Smooth muscle cell (in vitro differentiated cells): Measurements from ENCODE around the gene NRF1. TPM values are rescaled to one million over a fixed set of nuclear protein-coding genes. Genes with fewer than 3 reads are reported as not detected.

Experiments used
- DNase-seq: peaks from one replicate; lab custom pipeline; 2025; ENCODE audit not compliant: unreplicated experiment; lab: John Stamatoyannopoulos, UW
- H2AFZ ChIP-seq: fragments of 200-600 bp; sonication (generic); 2 replicates; pipeline ENCODE4 v1.6.0; 2016; ENCODE audit warnings: antibody characterized with exemption, low read depth, mild to moderate bottlenecking
- H3F3A ChIP-seq: fragments of 200-600 bp; sonication (generic); 2 replicates; pipeline ENCODE4 v1.6.0; 2017; ENCODE audit warnings: antibody characterized with exemption, low read depth
- H3K27ac ChIP-seq: fragments of 200-600 bp; sonication (generic); 2 replicates; pipeline ENCODE4 v1.5.1; 2016; ENCODE audit warnings: low read depth, mild to moderate bottlenecking
- H3K27me3 ChIP-seq: fragments of 200-600 bp; sonication (generic); 2 replicates; pipeline ENCODE4 v1.6.1; 2016; ENCODE audit warnings: low read depth, mild to moderate bottlenecking
- H3K36me3 ChIP-seq: fragments of 200-600 bp; sonication (generic); 2 replicates; pipeline ENCODE4 v1.5.1; 2016; ENCODE audit warnings: low read depth
- H3K4me1 ChIP-seq: fragments of 200-600 bp; sonication (generic); 2 replicates; pipeline ENCODE4 v1.5.1; 2016; ENCODE audit warnings: low read depth
- H3K4me2 ChIP-seq: fragments of 200-600 bp; sonication (generic); 2 replicates; pipeline ENCODE4 v1.6.0; 2016; ENCODE audit warnings: mild to moderate bottlenecking
- H3K4me3 ChIP-seq: fragments of 200-600 bp; sonication (generic); 2 replicates; pipeline ENCODE4 v1.5.1; 2016; ENCODE audit warnings: mild to moderate bottlenecking
- H3K79me2 ChIP-seq: fragments of 200-600 bp; sonication (generic); 2 replicates; pipeline ENCODE4 v1.6.0; 2016; ENCODE audit warnings: low read depth, mild to moderate bottlenecking
- H3K9ac ChIP-seq: fragments of 200-600 bp; sonication (generic); 2 replicates; pipeline ENCODE4 v1.6.0; 2016; ENCODE audit warnings: low read depth
- H3K9me3 ChIP-seq: fragments of 200-600 bp; sonication (generic); replicated peaks from 2 replicates; pipeline ENCODE4 v1.5.1; 2016; ENCODE audit warnings: low read depth
- H4K20me1 ChIP-seq: fragments of 200-600 bp; sonication (generic); 2 replicates; pipeline ENCODE4 v1.6.0; 2016; ENCODE audit warnings: low read depth
- WGBS: methylation state at CpG from one replicate; pipeline ENCODE4 v1.1.7; 2016; ENCODE audit warnings: low lambda C conversion rate; 5-methylcytosine and 5-hydroxymethylcytosine counted together
- polyA plus RNA-seq: library from polyadenylated mRNA; unstranded; fragments of >200 nt; fragmentation: Nextera tagmentation; extraction: Ambion mirVana; gene quantifications from 2 replicates; pipeline ENCODE4 v1.2.1, GENCODE V29; 2016
- total RNA-seq: library from RNA; depleted of rRNA; stranded (reverse); fragments of >200 nt; gene quantifications from 2 replicates; pipeline ENCODE4 v1.2.3, GENCODE V29; 2014
- TF ChIP-seq, protein P1 (sequence below): fragments of 200-600 bp; sonication (generic); IDR thresholded peaks from 2 replicates; pipeline ENCODE4 v1.5.1; 2017; ENCODE audit warnings: borderline replicate concordance, mild to moderate bottlenecking, antibody characterized with exemption; ENCODE audit not compliant: insufficient read depth, poor library complexity, severe bottlenecking

Gene NRF1
- total and polyA plus RNA-seq, 2 experiments from 2014 or later = 8.9 to 13.4 TPM

DNA sequence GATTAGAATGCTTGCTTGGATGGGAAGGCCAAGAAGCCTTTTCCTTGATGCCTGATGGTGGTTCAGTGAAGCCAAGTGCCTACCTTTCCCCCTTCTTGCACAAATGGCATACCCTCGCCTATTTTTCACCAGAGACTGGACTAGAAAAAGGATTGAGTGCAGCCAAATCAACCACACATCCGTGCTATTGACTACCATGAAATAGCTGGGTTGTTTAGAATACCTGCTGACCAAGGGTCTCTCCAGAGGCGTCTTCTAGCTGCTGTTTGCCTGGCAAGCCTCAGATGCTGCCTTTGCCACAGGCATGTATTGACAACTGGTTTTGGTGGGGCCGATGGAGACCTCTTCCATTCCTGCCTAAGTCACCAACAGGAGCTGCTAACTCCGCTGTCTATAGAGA, 146.5 kb downstream of the NRF1 start:
- Histone ChIP-seq H2AFZ (no peak overlapping the region), H3K36me3 (no peaks in the 10 kb centered on the region), H3K4me1 (no peaks in the 10 kb centered on the region), H3K4me3 (no peak overlapping the region), H3F3A (no peaks in the 10 kb centered on the region), H3K79me2 (no peaks in the 10 kb centered on the region), H3K9ac (no peak overlapping the region), H3K27ac (no peak overlapping the region), H3K9me3 (no peaks in the 10 kb centered on the region), H3K27me3 (no peaks in the 10 kb centered on the region), H3K4me2 (no peak overlapping the region), H4K20me1 (no peaks in the 10 kb centered on the region)
- TF ChIP-seq, protein P1, sequence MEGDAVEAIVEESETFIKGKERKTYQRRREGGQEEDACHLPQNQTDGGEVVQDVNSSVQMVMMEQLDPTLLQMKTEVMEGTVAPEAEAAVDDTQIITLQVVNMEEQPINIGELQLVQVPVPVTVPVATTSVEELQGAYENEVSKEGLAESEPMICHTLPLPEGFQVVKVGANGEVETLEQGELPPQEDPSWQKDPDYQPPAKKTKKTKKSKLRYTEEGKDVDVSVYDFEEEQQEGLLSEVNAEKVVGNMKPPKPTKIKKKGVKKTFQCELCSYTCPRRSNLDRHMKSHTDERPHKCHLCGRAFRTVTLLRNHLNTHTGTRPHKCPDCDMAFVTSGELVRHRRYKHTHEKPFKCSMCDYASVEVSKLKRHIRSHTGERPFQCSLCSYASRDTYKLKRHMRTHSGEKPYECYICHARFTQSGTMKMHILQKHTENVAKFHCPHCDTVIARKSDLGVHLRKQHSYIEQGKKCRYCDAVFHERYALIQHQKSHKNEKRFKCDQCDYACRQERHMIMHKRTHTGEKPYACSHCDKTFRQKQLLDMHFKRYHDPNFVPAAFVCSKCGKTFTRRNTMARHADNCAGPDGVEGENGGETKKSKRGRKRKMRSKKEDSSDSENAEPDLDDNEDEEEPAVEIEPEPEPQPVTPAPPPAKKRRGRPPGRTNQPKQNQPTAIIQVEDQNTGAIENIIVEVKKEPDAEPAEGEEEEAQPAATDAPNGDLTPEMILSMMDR = no peak
- 95% methylated on average over 5 of the region's 5 CpGs for WGBS
- no peak for DNase-seq

DNA sequence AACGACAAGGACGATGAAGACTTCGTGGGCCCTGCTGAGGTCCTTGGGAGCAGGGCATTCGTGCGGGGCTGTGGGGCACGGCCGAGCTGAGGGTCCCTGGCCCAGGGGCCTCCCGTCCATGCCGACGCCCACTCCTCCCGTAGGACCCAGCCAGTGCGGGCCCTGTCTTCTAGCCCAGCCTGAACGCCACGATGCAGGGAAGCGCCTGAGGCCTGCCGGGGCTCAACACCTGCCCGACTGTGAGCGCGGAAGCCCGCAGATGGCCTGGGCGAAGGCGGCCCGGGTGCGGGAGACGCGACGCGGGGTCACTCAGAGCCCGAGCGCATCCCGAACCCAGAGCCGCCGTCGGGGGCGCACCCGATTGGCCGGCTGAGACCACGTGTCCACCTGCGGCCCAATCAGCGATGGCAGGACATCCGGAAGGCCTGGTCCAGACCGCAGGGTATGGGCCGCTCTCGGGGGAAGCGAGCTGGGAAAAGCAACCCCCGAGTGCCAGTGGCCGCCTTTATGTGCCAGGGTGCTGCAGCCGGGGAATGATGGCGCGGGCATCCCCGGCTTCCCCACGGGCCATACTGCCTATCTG, 151.0 kb downstream of the NRF1 start:
- Histone ChIP-seq H3K27ac (no peak overlapping the region), H3K4me3 (no peak overlapping the region), H3K79me2 (no peaks in the 10 kb centered on the region), H3K9ac (no peak overlapping the region), H3K4me2 (no peak overlapping the region), H3K27me3 (no peaks in the 10 kb centered on the region), H2AFZ (no peak overlapping the region), H4K20me1 (no peaks in the 10 kb centered on the region), H3K9me3 (no peaks in the 10 kb centered on the region), H3K4me1 (no peaks in the 10 kb centered on the region), H3K36me3 (no peaks in the 10 kb centered on the region), H3F3A (no peaks in the 10 kb centered on the region)
- DNase-seq = no peak
- WGBS = 97% methylated on average over 52 of the region's 52 CpGs
- TF ChIP-seq, protein P1 = no peak

DNA sequence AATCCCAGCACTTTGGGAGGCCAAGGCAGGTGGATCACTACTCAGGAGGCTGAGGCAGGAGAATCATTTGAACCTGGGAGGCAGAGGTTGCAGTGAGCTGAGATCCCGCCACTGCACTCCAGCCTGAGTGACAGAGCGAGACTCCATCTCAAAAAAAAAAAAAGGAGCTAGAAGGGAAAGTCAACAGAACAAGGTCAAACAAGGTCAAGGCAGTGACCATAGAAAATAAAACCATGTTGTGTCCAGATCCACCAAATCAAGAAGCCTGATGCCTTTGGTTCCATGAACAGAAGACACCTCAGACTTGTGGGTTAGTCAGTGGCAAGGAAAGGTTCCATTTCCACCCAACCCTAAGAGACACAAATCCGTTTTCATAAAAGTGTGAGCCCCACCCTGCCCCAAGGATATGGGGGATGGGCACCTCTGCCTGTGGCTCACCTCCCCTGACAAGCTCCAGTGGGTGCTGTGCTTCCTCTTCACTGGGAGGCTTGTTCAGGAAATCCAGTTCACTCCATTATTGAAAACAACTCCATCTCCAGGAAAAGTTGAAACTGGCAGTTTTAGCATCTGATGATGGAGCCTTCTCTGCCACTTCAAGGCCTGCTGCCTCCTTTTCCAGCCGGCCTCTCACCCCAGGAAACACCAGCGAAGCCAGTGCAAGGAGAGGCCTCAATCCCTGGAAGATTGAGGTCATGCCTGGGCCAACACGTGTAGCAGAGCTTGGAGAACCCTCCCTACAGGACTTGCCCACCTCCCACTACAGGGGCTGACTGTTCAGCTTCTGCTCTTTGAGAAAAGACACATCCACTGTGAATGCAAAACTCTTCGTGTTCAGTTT, 152.9 kb downstream of the NRF1 start:
- Histone ChIP-seq H3K9ac (no peak overlapping the region), H3K27ac (no peak overlapping the region), H3K9me3 (no peaks in the 10 kb centered on the region), H2AFZ (no peak overlapping the region), H3K4me3 (no peak overlapping the region), H3K36me3 (no peaks in the 10 kb centered on the region), H4K20me1 (no peaks in the 10 kb centered on the region), H3K4me2 (no peak overlapping the region), H3K79me2 (no peaks in the 10 kb centered on the region), H3F3A (no peaks in the 10 kb centered on the region), H3K4me1 (no peaks in the 10 kb centered on the region), H3K27me3 (no peaks in the 10 kb centered on the region)
- DNase-seq = no peak
- TF ChIP-seq, protein P1 = no peak
- WGBS = 90% methylated on average over 7 of the region's 7 CpGs
